Suprapubic skin (tissue), 4 donors: ENCODE measurements around the gene FSD1L.

Experiments
- POLR2A ChIP-seq, 2 donors: fragments of 450-650 bp; IDR thresholded peaks; one replicate each; pipeline ENCODE4 v1.6.1; 2017; ENCODE audit warnings: antibody characterized with exemption in 2 of 2, mild to moderate bottlenecking in 2 of 2, moderate library complexity in 2 of 2
- POLR2AphosphoS5 ChIP-seq, 3 donors: sonication (generic); formaldehyde crosslinking; IDR thresholded peaks; one replicate each; pipeline ENCODE4 v1.6.1; 2017; ENCODE audit warnings: antibody characterized with exemption in 3 of 3
- TF ChIP-seq, protein P1 (sequence below), 2 donors: fragments of 200-600 bp in 1 of 2; fragments of 450-650 bp in 1 of 2; sonication (generic) in 1 of 2; IDR thresholded peaks; one replicate each; pipeline ENCODE4 v1.5.1; 2016 to 2019; ENCODE audit warnings: antibody characterized with exemption in 2 of 2, mild to moderate bottlenecking in 1 of 2, moderate library complexity in 1 of 2

DNA sequence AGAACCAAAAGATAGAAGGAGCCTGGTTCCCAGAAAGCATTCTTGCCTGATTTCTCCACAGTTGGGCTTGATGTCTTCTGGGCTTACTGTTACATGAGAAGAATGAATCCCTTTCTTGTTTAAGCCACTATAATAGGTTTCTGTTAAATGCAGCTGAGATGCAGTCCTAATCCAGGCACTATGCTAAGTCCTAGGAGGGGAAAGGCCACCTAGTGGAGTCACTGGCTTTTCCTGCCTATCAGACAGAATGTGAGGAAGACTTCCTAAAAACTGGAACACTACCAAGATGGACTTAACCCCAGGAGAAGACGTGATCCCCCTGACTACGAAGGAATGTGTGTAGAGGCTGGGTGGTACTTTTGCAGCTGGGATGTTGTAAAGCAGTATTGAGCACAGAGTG lies 34.3 kb upstream of the FSD1L start:
- no peak for TF ChIP-seq POLR2A (IDR thresholded peaks at IDR 0.05)
- TF ChIP-seq, protein P1, sequence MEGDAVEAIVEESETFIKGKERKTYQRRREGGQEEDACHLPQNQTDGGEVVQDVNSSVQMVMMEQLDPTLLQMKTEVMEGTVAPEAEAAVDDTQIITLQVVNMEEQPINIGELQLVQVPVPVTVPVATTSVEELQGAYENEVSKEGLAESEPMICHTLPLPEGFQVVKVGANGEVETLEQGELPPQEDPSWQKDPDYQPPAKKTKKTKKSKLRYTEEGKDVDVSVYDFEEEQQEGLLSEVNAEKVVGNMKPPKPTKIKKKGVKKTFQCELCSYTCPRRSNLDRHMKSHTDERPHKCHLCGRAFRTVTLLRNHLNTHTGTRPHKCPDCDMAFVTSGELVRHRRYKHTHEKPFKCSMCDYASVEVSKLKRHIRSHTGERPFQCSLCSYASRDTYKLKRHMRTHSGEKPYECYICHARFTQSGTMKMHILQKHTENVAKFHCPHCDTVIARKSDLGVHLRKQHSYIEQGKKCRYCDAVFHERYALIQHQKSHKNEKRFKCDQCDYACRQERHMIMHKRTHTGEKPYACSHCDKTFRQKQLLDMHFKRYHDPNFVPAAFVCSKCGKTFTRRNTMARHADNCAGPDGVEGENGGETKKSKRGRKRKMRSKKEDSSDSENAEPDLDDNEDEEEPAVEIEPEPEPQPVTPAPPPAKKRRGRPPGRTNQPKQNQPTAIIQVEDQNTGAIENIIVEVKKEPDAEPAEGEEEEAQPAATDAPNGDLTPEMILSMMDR (IDR thresholded peaks at IDR 0.05): no peak
- TF ChIP-seq POLR2AphosphoS5 (IDR thresholded peaks at IDR 0.05): no peak
